Activated CD4-positive, alpha-beta T cell treated with anti-CD3 and anti-CD28 coated beads, Interleukin-2, amount 10 ng/mL, durations not matched to agents 24 days and 14 days (primary cell): ENCODE measurements around the gene THEMIS2. TPM values are rescaled to one million over a fixed set of nuclear protein-coding genes. Genes with fewer than 3 reads are reported as not detected.
"Not testable (repeated sequence)": the region's sequence is repeated elsewhere in the genome, so short reads cannot be mapped to it uniquely, and the experiment has no call there.

Experiments
- DNase-seq: peaks from one replicate; pipeline ENCODE4 v3.0.0; 2022
- H3K27ac Mint-ChIP-seq: one replicate; pipeline ENCODE4 v1.8.0; 2022; ENCODE audit warnings: mild to moderate bottlenecking, mixed read lengths
- H3K27me3 Mint-ChIP-seq: one replicate; pipeline ENCODE4 v1.8.0; 2022; ENCODE audit warnings: mixed read lengths
- H3K36me3 Mint-ChIP-seq: one replicate; pipeline ENCODE4 v1.8.0; 2022; ENCODE audit warnings: low read depth, mild to moderate bottlenecking, mixed read lengths
- H3K4me1 Mint-ChIP-seq: one replicate; pipeline ENCODE4 v1.8.0; 2021; ENCODE audit warnings: mixed read lengths
- H3K4me3 Mint-ChIP-seq: one replicate; pipeline ENCODE4 v1.8.0; 2022; ENCODE audit warnings: mild to moderate bottlenecking, moderate library complexity, mixed read lengths
- H3K9me3 Mint-ChIP-seq: one replicate; pipeline ENCODE4 v1.8.0; 2021; ENCODE audit warnings: mixed read lengths
- intact Hi-C: fragments of 100-400 bp; cut with micrococcal nuclease; formaldehyde crosslinking; loops from one replicate; pipeline ENCODE4 v1.15.1; 2023
- total RNA-seq: library from RNA; stranded (reverse); gene quantifications from 2 replicates; pipeline ENCODE4 v1.2.3, GENCODE V29; 2022

Gene THEMIS2
- 24.5 and 27.7 TPM in 2 replicates for total RNA-seq

- H3K4me3 Mint-ChIP-seq, result peak within 1 kb of the TSS; percentile 90
- H3K4me1 Mint-ChIP-seq, result peaks cover 39% of the 10 kb centered on the region
- H3K36me3 Mint-ChIP-seq, result peaks cover 12% of the 10 kb centered on the region
- no peaks in the 10 kb centered on the region for H3K27me3 Mint-ChIP-seq
- peak within 1 kb of the TSS; percentile 82 for H3K27ac Mint-ChIP-seq
- peak; percentile 92 for DNase-seq
- intact Hi-C loops, result no loop called here
- no peaks in the 10 kb centered on the region for H3K9me3 Mint-ChIP-seq
These were observed at the start of gene THEMIS2 for GRCh38 chr1:27872059-27872801. Gene THEMIS2, plus strand, starts transcription at chr1:27872544. Its CDS starts 28 bp downstream, at chr1:27872572.

- Mint-ChIP-seq H3K4me1 (no peaks in the 10 kb centered on the region), H3K36me3 (peaks cover 24% of the 10 kb centered on the region), H3K27me3 (no peaks in the 10 kb centered on the region), H3K4me3 (no peak overlapping the region), H3K9me3 (no peaks in the 10 kb centered on the region), H3K27ac (no peak overlapping the region)
- no peak for DNase-seq
- intact Hi-C loops, result no loop called here
These were observed 48.6 kb upstream of the THEMIS2 start for GRCh38 chr1:27823784-27824183.

GRCh38 chr1:27824411-27824810, 47.9 kb upstream of the THEMIS2 start:
- Mint-ChIP-seq H3K27me3 (no peaks in the 10 kb centered on the region), H3K4me3 (no peak overlapping the region), H3K4me1 (no peaks in the 10 kb centered on the region), H3K36me3 (peaks cover 21% of the 10 kb centered on the region), H3K27ac (peak overlapping the region; percentile 43), H3K9me3 (no peaks in the 10 kb centered on the region)
- intact Hi-C loops, result no loop called here
- no peak for DNase-seq

GRCh38 chr1:27829339-27829960, 42.9 kb upstream of the THEMIS2 start:
- DNase-seq, intact Hi-C loops, H3K27me3 Mint-ChIP-seq, H3K27ac Mint-ChIP-seq, H3K9me3 Mint-ChIP-seq: not testable (repeated sequence)
- Mint-ChIP-seq H3K36me3 (peaks cover 15% of the 10 kb centered on the region), H3K4me3 (peak overlapping the region; percentile 95), H3K4me1 (peaks cover 20% of the 10 kb centered on the region)

GRCh38 chr1:27830621-27831440, 41.5 kb upstream of the THEMIS2 start, which contains the start of gene PPP1R8:
Gene PPP1R8, plus strand, starts transcription at chr1:27830782. Its CDS starts 54 bp downstream, at chr1:27830836.
- H3K27me3 Mint-ChIP-seq, result no peaks in the 10 kb centered on the region

GRCh38 chr1:27831568-27832410, 40.6 kb upstream of the THEMIS2 start:
- intact Hi-C loops, result loop anchor here (2.0 kb wide), 3 partner anchors 59 to 163 kb away; partner anchors contain the start of genes FAM76A and STX12
- H3K36me3 Mint-ChIP-seq, result peaks cover 28% of the 10 kb centered on the region

More at GRCh38 chr1:27830621-27831440, 41.5 kb upstream of the THEMIS2 start, which contains the start of gene PPP1R8:
- Mint-ChIP-seq H3K27ac (peak within 1 kb of the TSS; percentile 90), H3K36me3 (peaks cover 24% of the 10 kb centered on the region), H3K4me1 (peaks cover 22% of the 10 kb centered on the region), H3K4me3 (peak within 1 kb of the TSS; percentile 95), H3K9me3 (no peaks in the 10 kb centered on the region)
- intact Hi-C loops, result loop anchor here (2.0 kb wide), 3 partner anchors 58 to 162 kb away; partner anchors contain the start of genes FAM76A and STX12
- DNase-seq, result peak; percentile 97

GRCh38 chr1:27832762-27833161, 39.6 kb upstream of the THEMIS2 start:
- H3K27me3 Mint-ChIP-seq, result no peaks in the 10 kb centered on the region
- H3K9me3 Mint-ChIP-seq, result no peaks in the 10 kb centered on the region
- peak overlapping the region; percentile 29 for H3K27ac Mint-ChIP-seq
- H3K4me1 Mint-ChIP-seq, result peaks cover 24% of the 10 kb centered on the region
- peak overlapping the region; percentile 95 for H3K4me3 Mint-ChIP-seq
- peaks cover 29% of the 10 kb centered on the region for H3K36me3 Mint-ChIP-seq
- no peak for DNase-seq
- intact Hi-C loops, result no loop called here

More at GRCh38 chr1:27831568-27832410, 40.6 kb upstream of the THEMIS2 start:
- peaks cover 24% of the 10 kb centered on the region for H3K4me1 Mint-ChIP-seq
- H3K9me3 Mint-ChIP-seq, result no peaks in the 10 kb centered on the region
- peak overlapping the region; percentile 73 for H3K27ac Mint-ChIP-seq
- DNase-seq, result no peak
- peak overlapping the region; percentile 95 for H3K4me3 Mint-ChIP-seq
- no peaks in the 10 kb centered on the region for H3K27me3 Mint-ChIP-seq

GRCh38 chr1:27833470-27833869, 38.9 kb upstream of the THEMIS2 start:
- intact Hi-C loops, result no loop called here
- peaks cover 24% of the 10 kb centered on the region for H3K4me1 Mint-ChIP-seq
- DNase-seq, result no peak
- no peak overlapping the region for H3K4me3 Mint-ChIP-seq
- peaks cover 29% of the 10 kb centered on the region for H3K36me3 Mint-ChIP-seq
- H3K27me3 Mint-ChIP-seq, result no peaks in the 10 kb centered on the region
- no peaks in the 10 kb centered on the region for H3K9me3 Mint-ChIP-seq
- no peak overlapping the region for H3K27ac Mint-ChIP-seq

GRCh38 chr1:27835046-27835445, 37.3 kb upstream of the THEMIS2 start:
- intact Hi-C loops, result no loop called here
- Mint-ChIP-seq H3K4me1 (peaks cover 26% of the 10 kb centered on the region), H3K36me3 (peaks cover 34% of the 10 kb centered on the region), H3K27ac (no peak overlapping the region), H3K9me3 (no peaks in the 10 kb centered on the region), H3K27me3 (no peaks in the 10 kb centered on the region), H3K4me3 (no peak overlapping the region)
- no peak for DNase-seq

- Mint-ChIP-seq H3K36me3 (peaks cover 39% of the 10 kb centered on the region), H3K4me1 (peaks cover 26% of the 10 kb centered on the region), H3K9me3 (no peaks in the 10 kb centered on the region), H3K27ac (no peak overlapping the region), H3K4me3 (no peak overlapping the region), H3K27me3 (no peaks in the 10 kb centered on the region)
- no peak for DNase-seq
- intact Hi-C loops, result no loop called here
These were observed 36.8 kb upstream of the THEMIS2 start for GRCh38 chr1:27835501-27835900.

- no peak overlapping the region for H3K4me3 Mint-ChIP-seq
- DNase-seq, result no peak
- H3K36me3 Mint-ChIP-seq, result peaks cover 48% of the 10 kb centered on the region
- no peaks in the 10 kb centered on the region for H3K27me3 Mint-ChIP-seq
- H3K27ac Mint-ChIP-seq, result no peak overlapping the region
- H3K9me3 Mint-ChIP-seq, result no peaks in the 10 kb centered on the region
- no peaks in the 10 kb centered on the region for H3K4me1 Mint-ChIP-seq
- intact Hi-C loops, result no loop called here
These were observed 22.4 kb upstream of the THEMIS2 start for GRCh38 chr1:27849951-27850350.

GRCh38 chr1:27855085-27855484, 17.3 kb upstream of the THEMIS2 start:
- Mint-ChIP-seq H3K4me1 (peaks cover 9% of the 10 kb centered on the region), H3K36me3 (peaks cover 17% of the 10 kb centered on the region), H3K9me3 (no peaks in the 10 kb centered on the region), H3K27me3 (no peaks in the 10 kb centered on the region), H3K4me3 (no peak overlapping the region), H3K27ac (no peak overlapping the region)
- no peak for DNase-seq
- intact Hi-C loops, result loop anchor here (5.0 kb wide), 1 partner anchor 102 kb away; the partner anchor contains the start of gene XKR8
